PC-3 (cell line): ENCODE data around the gene LEMD2.

ENCODE experiments used
- EZH2 ChIP-seq: fragments of 300-600 bp; sonication (generic); IDR thresholded peaks from one replicate; pipeline ENCODE4 v1.6.1; 2017; ENCODE audit warnings: antibody characterized with exemption, mild to moderate bottlenecking, low read length; ENCODE audit not compliant: unreplicated experiment
- EZH2phosphoT487 ChIP-seq: fragments of 300-600 bp; sonication (generic); IDR thresholded peaks from 2 replicates; pipeline ENCODE4 v1.6.1; 2018; ENCODE audit warnings: mild to moderate bottlenecking, antibody characterized with exemption, low read length, borderline replicate concordance
- TF ChIP-seq, protein P1 (sequence below): fragments of 300-600 bp; sonication (generic); conservative IDR thresholded peaks from 2 replicates; pipeline ENCODE4 v1.5.1; 2017; ENCODE audit warnings: antibody characterized with exemption, low read depth, mild to moderate bottlenecking, low read length

DNA sequence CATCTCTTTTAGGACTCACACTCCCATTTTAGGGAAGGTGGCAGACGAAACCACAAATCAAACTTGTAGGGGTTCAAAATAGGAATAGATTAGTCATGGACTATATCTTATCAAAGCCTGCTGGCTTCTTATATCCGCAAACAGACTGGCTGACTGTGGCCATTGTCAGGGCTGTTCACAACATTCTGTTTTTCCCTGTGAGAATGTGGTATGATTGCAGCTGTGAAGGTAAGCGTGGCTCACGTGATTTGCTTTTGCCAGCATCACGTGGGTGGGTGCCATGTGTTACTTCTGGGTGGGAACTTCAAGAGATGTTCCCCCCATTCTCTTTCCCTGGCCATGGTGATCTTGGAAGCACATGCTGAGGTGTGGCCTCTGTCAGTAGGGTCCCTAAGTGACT is 48.1 kb downstream of the LEMD2 start:
- TF ChIP-seq, protein P1, sequence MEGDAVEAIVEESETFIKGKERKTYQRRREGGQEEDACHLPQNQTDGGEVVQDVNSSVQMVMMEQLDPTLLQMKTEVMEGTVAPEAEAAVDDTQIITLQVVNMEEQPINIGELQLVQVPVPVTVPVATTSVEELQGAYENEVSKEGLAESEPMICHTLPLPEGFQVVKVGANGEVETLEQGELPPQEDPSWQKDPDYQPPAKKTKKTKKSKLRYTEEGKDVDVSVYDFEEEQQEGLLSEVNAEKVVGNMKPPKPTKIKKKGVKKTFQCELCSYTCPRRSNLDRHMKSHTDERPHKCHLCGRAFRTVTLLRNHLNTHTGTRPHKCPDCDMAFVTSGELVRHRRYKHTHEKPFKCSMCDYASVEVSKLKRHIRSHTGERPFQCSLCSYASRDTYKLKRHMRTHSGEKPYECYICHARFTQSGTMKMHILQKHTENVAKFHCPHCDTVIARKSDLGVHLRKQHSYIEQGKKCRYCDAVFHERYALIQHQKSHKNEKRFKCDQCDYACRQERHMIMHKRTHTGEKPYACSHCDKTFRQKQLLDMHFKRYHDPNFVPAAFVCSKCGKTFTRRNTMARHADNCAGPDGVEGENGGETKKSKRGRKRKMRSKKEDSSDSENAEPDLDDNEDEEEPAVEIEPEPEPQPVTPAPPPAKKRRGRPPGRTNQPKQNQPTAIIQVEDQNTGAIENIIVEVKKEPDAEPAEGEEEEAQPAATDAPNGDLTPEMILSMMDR, result no peak
- TF ChIP-seq EZH2 (no peak), EZH2phosphoT487 (no peak)
